ENCODE results near the gene SDK1. TPM values are rescaled to one million over a fixed set of nuclear protein-coding genes. Genes with fewer than 3 reads are reported as not detected.

The SDK1 gene
- total RNA-seq, 1 donor from 2014 or later: 1.3 TPM

DNA sequence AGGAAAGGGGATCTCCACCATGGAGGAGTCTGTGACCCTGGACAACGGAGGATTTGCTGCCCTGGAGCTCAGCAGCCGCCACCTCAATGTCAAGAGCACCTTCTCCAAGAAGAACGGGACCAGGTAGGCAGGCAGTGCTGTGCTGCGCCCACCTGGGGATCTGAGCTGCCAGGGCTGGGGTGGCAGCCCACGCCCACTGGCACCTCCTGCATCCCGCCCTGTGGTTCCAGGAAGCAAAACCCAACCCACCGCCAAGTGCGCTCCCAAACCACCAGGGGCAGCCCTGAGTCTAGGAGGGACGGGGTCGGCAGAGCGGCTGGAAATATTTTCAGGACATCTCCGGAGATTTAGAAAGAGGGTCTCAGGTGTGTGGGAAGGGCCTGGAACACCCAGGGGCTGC is 940.7 kb downstream of the SDK1 start:
- Mint-ChIP-seq H3K27me3 (no peaks in the 10 kb centered on the region), H3K9me3 (peaks cover 13% of the 10 kb centered on the region), H3K36me3 (ENCODE audit: low read depth) (no peaks in the 10 kb centered on the region), H3K27ac (no peak overlapping the region), H3K4me1 (no peaks in the 10 kb centered on the region), H3K4me3 (no peak overlapping the region)
- ChIA-PET POLR2A (no interaction called here), CTCF (no interaction called here)
- ATAC-seq (ENCODE audit: low read depth) (no peak), DNase-seq (no peak)
- TF ChIP-seq, protein P1, sequence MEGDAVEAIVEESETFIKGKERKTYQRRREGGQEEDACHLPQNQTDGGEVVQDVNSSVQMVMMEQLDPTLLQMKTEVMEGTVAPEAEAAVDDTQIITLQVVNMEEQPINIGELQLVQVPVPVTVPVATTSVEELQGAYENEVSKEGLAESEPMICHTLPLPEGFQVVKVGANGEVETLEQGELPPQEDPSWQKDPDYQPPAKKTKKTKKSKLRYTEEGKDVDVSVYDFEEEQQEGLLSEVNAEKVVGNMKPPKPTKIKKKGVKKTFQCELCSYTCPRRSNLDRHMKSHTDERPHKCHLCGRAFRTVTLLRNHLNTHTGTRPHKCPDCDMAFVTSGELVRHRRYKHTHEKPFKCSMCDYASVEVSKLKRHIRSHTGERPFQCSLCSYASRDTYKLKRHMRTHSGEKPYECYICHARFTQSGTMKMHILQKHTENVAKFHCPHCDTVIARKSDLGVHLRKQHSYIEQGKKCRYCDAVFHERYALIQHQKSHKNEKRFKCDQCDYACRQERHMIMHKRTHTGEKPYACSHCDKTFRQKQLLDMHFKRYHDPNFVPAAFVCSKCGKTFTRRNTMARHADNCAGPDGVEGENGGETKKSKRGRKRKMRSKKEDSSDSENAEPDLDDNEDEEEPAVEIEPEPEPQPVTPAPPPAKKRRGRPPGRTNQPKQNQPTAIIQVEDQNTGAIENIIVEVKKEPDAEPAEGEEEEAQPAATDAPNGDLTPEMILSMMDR (IDR thresholded peaks at IDR 0.05): no peak
- intact Hi-C loops (cut with micrococcal nuclease): no loop called here

DNA sequence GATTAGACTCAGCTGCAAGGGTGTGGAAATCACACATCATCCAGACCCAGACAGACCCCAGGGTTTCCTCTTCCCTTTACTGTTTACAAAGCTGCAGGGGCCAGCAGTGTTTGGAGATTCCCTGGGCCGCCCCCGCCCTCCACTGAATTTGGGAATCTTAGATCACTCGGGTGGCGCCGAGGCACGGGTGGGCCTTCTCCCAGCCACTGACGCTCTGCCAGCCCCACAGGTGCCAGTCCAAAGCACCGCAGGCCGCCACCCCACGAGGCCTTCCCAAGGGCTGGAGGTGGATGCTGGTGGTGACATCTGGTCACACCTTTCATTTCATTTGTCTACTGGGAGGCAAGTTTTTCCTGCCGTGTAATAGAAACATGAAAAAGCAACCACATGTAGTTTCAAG is 941.7 kb downstream of the SDK1 start:
- POLR2A ChIA-PET: no interaction called here
- Mint-ChIP-seq H3K27ac (no peak overlapping the region), H3K4me1 (no peaks in the 10 kb centered on the region), H3K27me3 (no peaks in the 10 kb centered on the region), H3K9me3 (peaks cover 13% of the 10 kb centered on the region), H3K4me3 (no peak overlapping the region), H3K36me3 (ENCODE audit: low read depth) (no peaks in the 10 kb centered on the region)
- DNase-seq: no peak
- intact Hi-C loops (cut with micrococcal nuclease): no loop called here
- TF ChIP-seq, protein P1 (IDR thresholded peaks at IDR 0.05): no peak
- ATAC-seq (ENCODE audit: low read depth): no peak
- CTCF ChIA-PET: no interaction called here

DNA sequence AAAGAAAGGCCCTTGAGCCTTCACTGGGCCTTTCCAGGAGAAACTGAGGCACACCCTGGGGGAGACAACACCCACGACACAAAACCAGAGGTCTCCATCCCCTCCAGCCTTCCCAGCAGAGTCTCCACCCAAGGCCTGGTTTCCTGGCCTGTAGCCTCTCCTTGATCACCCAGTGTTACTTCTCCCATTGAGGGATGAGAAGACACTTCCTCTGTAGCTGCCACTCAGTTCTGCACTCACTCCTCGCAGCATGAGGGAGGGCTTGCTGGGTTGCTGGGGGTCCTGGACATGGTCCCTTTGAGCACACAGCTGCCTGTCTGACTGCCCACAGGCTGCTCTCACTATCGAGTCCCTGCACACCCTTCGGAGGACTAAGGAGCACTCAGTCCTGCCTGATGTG is 943.0 kb downstream of the SDK1 start:
- ATAC-seq (ENCODE audit: low read depth) (no peak), DNase-seq (no peak)
- no peaks in the 10 kb centered on the region for H3K36me3 Mint-ChIP-seq (ENCODE audit: low read depth)
- ChIA-PET CTCF (no interaction called here), POLR2A (no interaction called here)
- no peak overlapping the region for H3K27ac Mint-ChIP-seq
- no peak overlapping the region for H3K4me3 Mint-ChIP-seq
- H3K4me1 Mint-ChIP-seq: no peaks in the 10 kb centered on the region
- H3K9me3 Mint-ChIP-seq: peaks cover 13% of the 10 kb centered on the region
- TF ChIP-seq, protein P1 (IDR thresholded peaks at IDR 0.05): no peak
- intact Hi-C loops (cut with micrococcal nuclease): no loop called here
- H3K27me3 Mint-ChIP-seq: no peaks in the 10 kb centered on the region

DNA sequence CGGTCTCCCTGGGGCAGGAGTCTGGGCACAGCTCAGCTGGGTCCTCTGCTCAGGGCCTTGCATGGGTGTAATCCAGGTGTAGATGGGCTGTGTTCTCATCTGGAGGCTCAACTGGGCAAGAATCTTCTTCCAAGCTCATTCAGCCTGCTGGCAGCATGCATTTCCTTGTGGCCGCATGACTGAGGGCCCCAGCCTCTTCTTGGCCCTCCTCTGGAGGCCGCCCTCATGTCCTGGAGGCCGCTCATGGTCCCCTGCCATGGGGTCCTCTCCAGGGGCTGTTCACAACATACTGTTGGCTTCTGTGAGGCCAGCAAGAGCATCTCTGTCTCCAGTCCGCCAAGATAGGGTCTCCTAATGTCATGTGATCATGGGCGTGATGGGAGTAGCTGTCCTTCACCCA is 943.6 kb downstream of the SDK1 start:
- H3K9me3 Mint-ChIP-seq: peaks cover 13% of the 10 kb centered on the region
- TF ChIP-seq, protein P1 (IDR thresholded peaks at IDR 0.05): no peak
- H3K4me3 Mint-ChIP-seq: no peak overlapping the region
- DNase-seq (no peak), ATAC-seq (ENCODE audit: low read depth) (no peak)
- no peaks in the 10 kb centered on the region for H3K36me3 Mint-ChIP-seq (ENCODE audit: low read depth)
- H3K27ac Mint-ChIP-seq: no peak overlapping the region
- ChIA-PET CTCF (no interaction called here), POLR2A (no interaction called here)
- intact Hi-C loops (cut with micrococcal nuclease): no loop called here
- H3K4me1 Mint-ChIP-seq: no peaks in the 10 kb centered on the region
- H3K27me3 Mint-ChIP-seq: no peaks in the 10 kb centered on the region

DNA sequence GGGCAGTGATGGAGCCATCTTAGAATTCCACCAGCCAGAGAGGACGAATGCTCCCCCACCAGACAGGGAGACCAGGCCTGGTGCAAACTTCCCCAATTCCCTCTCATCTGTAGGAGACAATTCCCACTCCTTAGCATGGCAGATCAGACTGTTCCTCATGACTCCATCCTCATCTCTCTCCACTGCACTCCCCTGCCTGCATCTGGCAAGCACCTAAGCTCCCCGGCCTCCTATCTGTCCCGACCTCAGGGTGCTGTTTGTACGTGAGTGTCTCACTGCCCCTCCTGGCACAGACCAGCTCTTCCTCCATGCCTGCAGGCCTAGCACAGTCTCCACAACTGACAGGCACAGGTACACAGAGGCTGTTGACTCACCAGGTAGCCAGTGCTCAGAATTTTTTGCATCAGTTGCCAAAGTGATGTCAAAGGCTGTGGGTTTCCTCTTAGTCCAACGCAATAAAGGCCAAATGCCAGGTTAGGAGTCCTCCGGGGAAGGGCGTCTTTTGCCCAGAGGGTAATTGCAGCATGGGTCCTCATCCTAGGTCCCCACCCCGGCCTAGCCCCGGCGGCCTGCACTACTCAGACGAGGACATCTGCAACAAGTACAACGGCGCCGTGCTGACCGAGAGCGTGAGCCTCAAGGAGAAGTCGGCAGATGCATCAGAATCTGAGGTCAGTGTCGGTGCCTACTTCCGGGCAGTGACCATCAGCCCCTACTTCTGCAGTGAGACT is 944.2 kb downstream of the SDK1 start:
- DNase-seq (no peak), ATAC-seq (ENCODE audit: low read depth) (no peak)
- POLR2A ChIA-PET: no interaction called here
- Mint-ChIP-seq H3K4me3 (no peak overlapping the region), H3K27me3 (no peaks in the 10 kb centered on the region), H3K9me3 (peaks cover 13% of the 10 kb centered on the region), H3K27ac (no peak overlapping the region), H3K4me1 (no peaks in the 10 kb centered on the region), H3K36me3 (ENCODE audit: low read depth) (no peaks in the 10 kb centered on the region)
- intact Hi-C loops (cut with micrococcal nuclease): no loop called here
- TF ChIP-seq, protein P1 (IDR thresholded peaks at IDR 0.05): no peak
- CTCF ChIA-PET: no interaction called here

Measured in activated B cell treated with CpG ODN at 0.5 μM for 24 hours (primary cell).